Measurements from ENCODE around the gene APBB1IP. TPM values are rescaled to one million over a fixed set of nuclear protein-coding genes. Genes with fewer than 3 reads are reported as not detected.

APBB1IP gene
- total RNA-seq, 1 donor from 2014 or later: 0.48 TPM

GRCh38 chr10:26505491-26505890, 67.3 kb downstream of the APBB1IP start:
- Mint-ChIP-seq H3K4me1 (ENCODE audit: unreplicated experiment) (no peaks in the 10 kb centered on the region), H3K27me3 (no peaks in the 10 kb centered on the region), H3K27ac (no peak overlapping the region), H3K9me3 (peaks cover 8% of the 10 kb centered on the region), H3K36me3 (no peaks in the 10 kb centered on the region), H3K4me3 (no peak overlapping the region)
- no peak for DNase-seq (ENCODE audit: extremely low spot score, unreplicated experiment)
- no peak for TF ChIP-seq CTCF (conservative IDR thresholded peaks at IDR 0.05)

GRCh38 chr10:26506736-26507135, 68.6 kb downstream of the APBB1IP start:
- H3K27ac Mint-ChIP-seq: no peak overlapping the region
- peaks cover 8% of the 10 kb centered on the region for H3K9me3 Mint-ChIP-seq
- DNase-seq (ENCODE audit: extremely low spot score, unreplicated experiment): no peak
- no peaks in the 10 kb centered on the region for H3K27me3 Mint-ChIP-seq
- no peak for TF ChIP-seq CTCF (conservative IDR thresholded peaks at IDR 0.05)
- no peaks in the 10 kb centered on the region for H3K4me1 Mint-ChIP-seq (ENCODE audit: unreplicated experiment)
- no peak overlapping the region for H3K4me3 Mint-ChIP-seq
- no peaks in the 10 kb centered on the region for H3K36me3 Mint-ChIP-seq

- peaks cover 8% of the 10 kb centered on the region for H3K9me3 Mint-ChIP-seq
- no peaks in the 10 kb centered on the region for H3K27me3 Mint-ChIP-seq
- no peaks in the 10 kb centered on the region for H3K36me3 Mint-ChIP-seq
- DNase-seq (ENCODE audit: extremely low spot score, unreplicated experiment): no peak
- no peak for TF ChIP-seq CTCF (conservative IDR thresholded peaks at IDR 0.05)
- no peak overlapping the region for H3K27ac Mint-ChIP-seq
- no peak overlapping the region for H3K4me3 Mint-ChIP-seq
- H3K4me1 Mint-ChIP-seq (ENCODE audit: unreplicated experiment): no peaks in the 10 kb centered on the region
Measured at GRCh38 chr10:26507441-26507840, 69.3 kb downstream of the APBB1IP start.

- Mint-ChIP-seq H3K27ac (peak overlapping the region; percentile 1), H3K9me3 (peaks cover 8% of the 10 kb centered on the region), H3K4me3 (no peak overlapping the region), H3K4me1 (ENCODE audit: unreplicated experiment) (no peaks in the 10 kb centered on the region), H3K36me3 (no peaks in the 10 kb centered on the region), H3K27me3 (no peaks in the 10 kb centered on the region)
- TF ChIP-seq CTCF (conservative IDR thresholded peaks at IDR 0.05): no peak
- DNase-seq (ENCODE audit: extremely low spot score, unreplicated experiment): no peak
Measured at GRCh38 chr10:26508016-26508415, 69.9 kb downstream of the APBB1IP start.

- Mint-ChIP-seq H3K27ac (no peak overlapping the region), H3K4me1 (ENCODE audit: unreplicated experiment) (no peaks in the 10 kb centered on the region), H3K27me3 (no peaks in the 10 kb centered on the region), H3K36me3 (no peaks in the 10 kb centered on the region), H3K9me3 (peaks cover 8% of the 10 kb centered on the region), H3K4me3 (no peak overlapping the region)
- no peak for DNase-seq (ENCODE audit: extremely low spot score, unreplicated experiment)
- TF ChIP-seq CTCF (conservative IDR thresholded peaks at IDR 0.05): no peak
Measured at GRCh38 chr10:26509307-26509706, 71.2 kb downstream of the APBB1IP start.

GRCh38 chr10:26513101-26513500, 75.0 kb downstream of the APBB1IP start:
- TF ChIP-seq CTCF (conservative IDR thresholded peaks at IDR 0.05): no peak
- peaks cover 10% of the 10 kb centered on the region for H3K4me1 Mint-ChIP-seq (ENCODE audit: unreplicated experiment)
- peaks cover 8% of the 10 kb centered on the region for H3K9me3 Mint-ChIP-seq
- no peak overlapping the region for H3K27ac Mint-ChIP-seq
- H3K4me3 Mint-ChIP-seq: no peak overlapping the region
- no peak for DNase-seq (ENCODE audit: extremely low spot score, unreplicated experiment)
- H3K36me3 Mint-ChIP-seq: no peaks in the 10 kb centered on the region
- H3K27me3 Mint-ChIP-seq: no peaks in the 10 kb centered on the region
